Upper lobe of left lung (tissue), 4 donors: ENCODE measurements around the gene HK1.

Source experiments
- POLR2AphosphoS5 ChIP-seq, 2 donors: sonication (generic); formaldehyde crosslinking; IDR thresholded peaks; one replicate each; pipeline ENCODE4 v1.5.1; 2017; ENCODE audit warnings: antibody characterized with exemption in 2 of 2
- TF ChIP-seq, protein P1 (sequence below), 6 experiments: fragments of 450-650 bp in 4 of 6; fragments of 200-600 bp in 2 of 6; sonication (generic) in 2 of 6; IDR thresholded peaks; one replicate each; pipeline ENCODE4 v1.5.1; 2016 to 2019; ENCODE audit warnings: antibody characterized with exemption in 6 of 6

DNA sequence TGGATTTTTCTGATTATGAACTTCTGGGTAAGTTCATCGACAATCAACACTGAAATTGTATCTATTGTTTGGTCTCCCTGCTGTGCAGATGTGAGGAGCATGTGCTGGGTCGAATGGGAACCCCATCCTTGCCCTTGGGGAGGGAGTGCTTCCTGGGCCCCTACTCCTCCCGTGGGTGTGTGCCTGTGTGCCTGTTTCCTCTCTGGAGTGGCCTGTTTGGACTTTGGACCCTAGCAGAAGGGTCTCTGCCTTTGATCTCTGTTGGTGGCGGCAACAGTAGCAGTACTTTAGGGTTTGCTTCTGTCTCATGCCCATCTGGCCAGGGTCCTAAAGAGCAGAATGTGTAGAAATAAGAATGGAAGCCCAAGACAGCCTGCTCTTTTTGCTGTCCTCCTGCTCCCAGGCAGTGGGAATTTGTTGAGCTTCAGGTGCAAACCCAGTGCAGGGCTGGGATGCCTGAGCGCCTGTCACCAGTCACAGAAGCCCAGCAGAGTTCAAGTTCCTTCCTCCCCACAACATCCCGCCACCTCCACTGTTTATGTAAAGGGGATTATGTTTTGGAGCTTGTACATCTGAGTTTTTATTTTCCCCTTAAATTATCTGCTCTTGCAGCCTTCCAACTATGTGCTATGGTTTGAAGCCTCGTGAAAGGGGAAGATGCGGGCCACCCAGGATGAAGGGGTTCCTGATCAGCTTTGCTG, 139.9 kb downstream of the HK1 start:
- TF ChIP-seq, protein P1, sequence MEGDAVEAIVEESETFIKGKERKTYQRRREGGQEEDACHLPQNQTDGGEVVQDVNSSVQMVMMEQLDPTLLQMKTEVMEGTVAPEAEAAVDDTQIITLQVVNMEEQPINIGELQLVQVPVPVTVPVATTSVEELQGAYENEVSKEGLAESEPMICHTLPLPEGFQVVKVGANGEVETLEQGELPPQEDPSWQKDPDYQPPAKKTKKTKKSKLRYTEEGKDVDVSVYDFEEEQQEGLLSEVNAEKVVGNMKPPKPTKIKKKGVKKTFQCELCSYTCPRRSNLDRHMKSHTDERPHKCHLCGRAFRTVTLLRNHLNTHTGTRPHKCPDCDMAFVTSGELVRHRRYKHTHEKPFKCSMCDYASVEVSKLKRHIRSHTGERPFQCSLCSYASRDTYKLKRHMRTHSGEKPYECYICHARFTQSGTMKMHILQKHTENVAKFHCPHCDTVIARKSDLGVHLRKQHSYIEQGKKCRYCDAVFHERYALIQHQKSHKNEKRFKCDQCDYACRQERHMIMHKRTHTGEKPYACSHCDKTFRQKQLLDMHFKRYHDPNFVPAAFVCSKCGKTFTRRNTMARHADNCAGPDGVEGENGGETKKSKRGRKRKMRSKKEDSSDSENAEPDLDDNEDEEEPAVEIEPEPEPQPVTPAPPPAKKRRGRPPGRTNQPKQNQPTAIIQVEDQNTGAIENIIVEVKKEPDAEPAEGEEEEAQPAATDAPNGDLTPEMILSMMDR (IDR thresholded peaks at IDR 0.05): no peak
- TF ChIP-seq POLR2AphosphoS5 (IDR thresholded peaks at IDR 0.05): no peak
